GM19023 (cell line): ENCODE results near the gene TMTC2.

Experiments used
- ATAC-seq: cut with Tn5 transposase; IDR thresholded peaks from one replicate; pipeline ENCODE4 v1.9.1; 2021; ENCODE audit warnings: mild to moderate bottlenecking, moderate library complexity; ENCODE audit not compliant: unreplicated experiment

TMTC2 gene

DNA sequence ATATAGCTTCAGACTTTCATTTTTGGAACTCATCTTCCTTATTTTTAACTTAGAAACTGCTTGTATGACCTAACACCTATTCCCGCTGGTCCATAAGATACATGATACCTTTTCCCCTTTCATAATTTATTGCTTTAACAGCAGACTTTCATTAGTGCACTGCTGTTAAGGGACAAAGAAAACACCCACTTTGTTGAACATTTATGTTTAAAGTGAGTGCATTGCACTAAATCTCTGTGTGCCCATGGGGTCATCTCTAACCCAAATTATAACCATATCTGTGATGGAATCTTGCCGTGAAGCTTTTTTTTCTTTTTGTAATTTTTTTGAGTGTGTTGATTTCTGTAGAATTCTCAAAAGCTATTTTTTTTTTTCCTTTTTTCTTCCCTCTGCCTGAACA, 261.8 kb downstream of the TMTC2 start:
- no peak for ATAC-seq

DNA sequence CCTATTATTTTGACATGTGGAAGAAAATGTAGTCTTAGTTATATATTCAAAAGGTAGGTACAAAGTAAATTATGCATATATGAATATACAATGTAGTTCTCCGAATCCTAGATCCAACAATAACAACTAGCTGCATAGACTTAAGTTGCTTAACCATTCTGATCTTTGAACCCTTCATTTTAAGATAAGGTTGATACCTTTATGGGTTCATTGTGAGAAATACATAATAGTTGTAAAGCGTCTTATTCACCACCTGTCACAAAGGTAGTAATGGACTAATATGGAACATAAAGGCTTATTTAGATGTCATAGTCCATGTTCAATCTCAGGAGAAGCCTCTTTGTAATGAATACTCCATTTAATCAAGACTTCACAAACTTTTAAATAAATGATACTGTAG, 263.6 kb downstream of the TMTC2 start:
- ATAC-seq = no peak

DNA sequence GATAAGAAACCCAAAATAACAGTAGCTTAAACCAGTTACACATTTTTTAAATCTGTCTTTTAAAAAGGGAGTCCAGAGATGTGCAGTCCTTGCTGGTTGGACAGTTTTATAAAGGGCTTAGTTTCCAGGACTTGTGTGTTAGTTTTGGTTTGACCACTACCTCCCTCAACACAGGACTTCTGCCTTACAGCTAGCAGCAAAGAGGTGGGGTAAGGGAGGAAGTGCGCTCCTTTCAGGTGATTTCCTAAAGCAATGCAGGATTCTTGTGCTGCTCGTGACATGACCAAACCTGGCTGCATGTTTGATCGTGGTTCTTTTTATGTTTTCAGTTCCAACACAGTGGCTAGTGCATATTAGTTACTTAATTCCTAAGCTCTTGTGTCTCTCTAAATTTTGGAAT, 266.2 kb downstream of the TMTC2 start:
- ATAC-seq = peak; percentile 85

DNA sequence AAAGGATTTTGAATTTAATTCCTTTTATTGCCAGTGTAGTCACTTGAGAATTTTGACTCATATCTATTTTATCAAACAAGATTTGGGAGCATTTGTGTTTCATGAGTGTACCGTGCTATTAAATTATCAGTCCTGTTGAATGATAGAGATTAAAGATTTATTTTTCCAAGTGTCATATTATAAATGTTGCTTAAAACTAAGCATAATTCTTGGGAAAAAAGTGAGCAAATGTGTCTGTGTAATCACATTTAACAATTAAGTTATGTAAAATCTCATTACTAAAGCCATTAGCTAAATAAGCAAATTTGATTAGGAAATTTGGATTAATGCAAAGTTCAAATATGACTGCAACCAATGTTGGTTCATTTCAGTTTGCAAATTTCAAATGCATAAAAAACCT, 266.7 kb downstream of the TMTC2 start:
- no peak for ATAC-seq

DNA sequence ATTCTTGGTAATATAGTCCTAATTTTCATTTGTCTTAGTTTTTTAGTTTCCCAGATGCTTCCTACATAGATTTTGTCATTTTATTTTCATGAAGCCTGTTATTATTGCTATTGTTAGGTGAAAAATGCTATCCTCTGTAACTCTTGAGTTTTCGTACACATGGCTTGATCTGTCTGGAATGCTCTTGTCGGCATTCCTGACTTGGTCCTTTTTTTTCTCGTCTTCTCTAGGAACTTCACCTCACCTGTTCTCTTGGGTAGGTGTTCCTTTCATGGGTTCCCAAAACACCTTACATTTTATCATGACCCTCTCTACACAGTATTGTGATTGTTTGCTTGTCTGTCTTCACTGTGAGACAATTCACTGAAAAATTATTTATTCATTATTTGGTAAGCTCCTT, 267.4 kb downstream of the TMTC2 start:
- no peak for ATAC-seq

DNA sequence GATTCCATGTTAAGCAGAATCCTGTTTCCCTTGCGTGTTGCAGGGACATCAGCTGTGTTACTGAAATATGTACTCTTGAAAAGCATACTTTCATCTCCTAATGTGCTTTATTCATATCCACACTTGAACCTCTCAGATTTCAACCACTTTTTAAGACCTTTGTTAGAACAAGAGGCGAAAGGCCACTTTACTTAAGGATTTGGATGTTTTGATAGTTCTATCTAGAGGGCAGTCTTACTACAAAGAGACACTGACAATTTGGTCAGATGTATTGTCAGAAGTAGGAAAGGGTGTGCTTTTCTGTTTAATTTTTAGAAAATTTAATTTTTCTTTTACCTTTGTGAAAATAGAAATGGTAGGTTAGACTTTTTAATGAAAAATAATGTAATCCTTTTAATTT, 267.9 kb downstream of the TMTC2 start:
- ATAC-seq = no peak

DNA sequence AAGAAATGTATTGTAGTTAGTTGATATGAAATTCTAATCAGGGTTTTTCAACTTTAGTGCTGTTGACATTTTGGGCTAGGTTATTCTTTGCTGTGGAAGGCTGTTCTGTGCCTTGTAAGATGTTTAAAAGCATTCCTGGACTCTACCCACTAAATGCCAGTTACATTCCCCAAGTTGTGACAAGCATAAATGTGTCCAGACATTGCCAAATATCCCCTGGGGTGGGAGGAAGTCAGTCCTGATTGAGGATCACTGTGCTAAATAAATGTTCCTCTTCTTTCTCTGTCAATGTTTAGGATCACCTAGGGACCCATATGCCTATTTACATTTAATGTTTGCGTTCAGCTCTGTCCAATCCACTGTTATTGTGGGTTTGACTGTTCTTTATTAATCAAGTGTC, 268.3 kb downstream of the TMTC2 start:
- no peak for ATAC-seq

DNA sequence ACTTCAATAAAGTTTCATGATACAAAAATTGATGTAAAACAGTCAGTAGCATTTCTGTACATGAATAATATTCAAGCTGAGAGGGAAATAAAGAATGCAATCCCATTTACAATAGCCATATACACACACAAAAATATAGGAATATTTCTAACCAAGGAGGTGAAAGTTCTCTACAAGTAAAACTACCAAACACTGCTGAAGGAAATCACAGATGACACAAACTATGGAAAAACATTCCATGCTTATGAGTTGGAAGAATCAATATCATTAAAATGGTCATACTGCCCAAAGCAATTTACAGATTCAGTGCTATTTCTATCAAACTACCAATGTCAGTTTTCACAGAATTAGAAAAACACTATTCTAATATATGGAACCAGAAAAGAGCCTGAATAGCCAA, 272.3 kb downstream of the TMTC2 start:
- no peak for ATAC-seq

DNA sequence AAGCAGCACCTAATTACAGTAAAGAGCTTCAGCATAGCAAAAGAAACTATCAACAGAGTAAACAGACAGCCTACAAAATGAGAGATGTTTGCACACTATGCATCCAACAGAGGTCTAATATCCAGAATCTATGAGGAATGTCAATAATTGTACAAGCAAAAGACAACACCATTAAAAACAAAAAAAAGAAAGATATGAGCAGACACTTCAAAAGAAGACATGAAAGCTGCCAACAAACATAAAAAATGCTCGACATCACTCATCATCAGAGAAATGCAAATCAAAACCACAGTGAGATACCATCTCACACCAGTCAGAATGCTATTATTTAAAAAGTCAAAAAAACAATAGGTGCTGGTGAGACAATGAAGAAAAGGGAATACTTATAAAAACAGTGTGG, 273.1 kb downstream of the TMTC2 start:
- no peak for ATAC-seq

DNA sequence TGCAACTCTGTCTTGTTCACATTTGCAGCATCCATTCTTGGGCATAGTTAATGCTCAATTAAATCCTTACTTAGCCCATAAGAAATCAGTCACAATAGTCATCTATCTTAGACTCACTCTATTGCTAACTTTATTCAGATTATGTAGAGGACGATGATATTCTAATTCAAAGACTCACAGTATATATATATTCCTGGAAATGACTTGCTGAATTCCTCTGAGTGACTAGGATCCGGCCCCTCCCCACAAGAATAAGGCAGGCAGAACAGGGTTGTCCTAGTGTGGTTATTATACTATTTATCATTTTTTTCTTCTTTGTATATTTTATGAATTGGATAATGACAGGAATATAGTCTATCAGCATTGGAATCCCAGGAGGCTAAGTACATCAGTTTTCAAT, 275.1 kb downstream of the TMTC2 start:
- no peak for ATAC-seq

DNA sequence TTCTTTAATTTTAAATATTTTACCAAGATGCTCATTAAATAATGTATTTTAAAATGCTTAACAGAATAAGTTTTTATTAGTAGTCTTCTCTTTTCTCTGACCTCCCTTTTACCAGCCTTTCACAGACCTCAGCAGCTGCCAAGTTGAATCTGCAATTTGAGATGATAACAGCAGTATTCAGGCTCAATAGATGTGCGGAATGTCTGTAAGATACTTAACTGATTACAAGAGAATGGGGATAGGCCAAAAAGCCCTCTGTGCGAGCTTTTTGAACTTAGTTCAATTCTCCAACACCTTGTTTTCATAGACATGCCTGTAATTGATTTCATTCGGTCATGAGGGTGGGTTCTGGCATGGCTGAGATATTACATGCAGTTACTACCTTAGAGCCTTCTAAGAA, 277.2 kb downstream of the TMTC2 start:
- no peak for ATAC-seq

DNA sequence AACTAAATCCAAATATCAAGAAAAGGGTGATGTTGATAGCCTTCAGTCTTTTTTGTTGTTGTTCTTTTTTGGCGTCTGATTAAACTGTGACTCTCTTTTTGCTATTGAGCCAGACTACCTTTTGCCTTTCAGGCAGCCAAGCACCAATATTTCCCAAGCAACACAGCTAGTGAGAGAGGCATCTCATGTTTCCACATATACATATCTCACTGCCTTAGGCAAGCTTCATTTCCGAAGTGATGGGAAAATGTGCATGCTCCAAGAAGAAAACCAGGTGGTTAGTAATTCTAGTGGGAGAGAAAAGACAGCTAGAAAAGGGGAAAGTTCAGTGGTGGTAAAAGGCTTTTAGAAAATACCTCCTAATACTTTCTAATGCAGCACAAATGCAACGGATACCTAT, 277.7 kb downstream of the TMTC2 start:
- ATAC-seq = no peak

DNA sequence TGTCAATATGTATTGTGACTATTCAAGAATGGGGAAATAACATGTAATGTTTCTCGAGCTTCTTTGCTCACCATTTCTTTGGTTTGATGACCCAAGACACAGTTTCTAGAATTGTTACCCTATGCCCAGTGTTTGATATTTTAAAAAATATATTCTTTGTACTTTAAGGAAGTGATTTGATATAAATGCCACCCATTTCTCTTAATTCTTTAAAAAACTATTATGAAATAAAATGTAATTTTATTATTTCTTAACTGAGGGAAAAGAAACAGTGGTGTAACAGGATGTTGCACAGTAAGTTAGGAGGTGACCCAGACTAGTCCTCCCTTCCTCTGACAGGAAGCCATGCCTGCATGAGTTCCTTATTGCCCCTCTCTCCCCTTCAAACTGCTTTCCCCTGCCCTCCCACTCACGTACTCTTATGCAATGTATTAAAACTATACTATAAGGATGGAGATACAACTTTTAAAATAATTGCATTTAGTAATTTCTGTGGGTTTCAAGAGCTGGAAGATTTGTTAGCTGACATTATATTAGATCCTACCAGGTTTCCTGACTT, 279.4 kb downstream of the TMTC2 start:
- ATAC-seq = no peak

DNA sequence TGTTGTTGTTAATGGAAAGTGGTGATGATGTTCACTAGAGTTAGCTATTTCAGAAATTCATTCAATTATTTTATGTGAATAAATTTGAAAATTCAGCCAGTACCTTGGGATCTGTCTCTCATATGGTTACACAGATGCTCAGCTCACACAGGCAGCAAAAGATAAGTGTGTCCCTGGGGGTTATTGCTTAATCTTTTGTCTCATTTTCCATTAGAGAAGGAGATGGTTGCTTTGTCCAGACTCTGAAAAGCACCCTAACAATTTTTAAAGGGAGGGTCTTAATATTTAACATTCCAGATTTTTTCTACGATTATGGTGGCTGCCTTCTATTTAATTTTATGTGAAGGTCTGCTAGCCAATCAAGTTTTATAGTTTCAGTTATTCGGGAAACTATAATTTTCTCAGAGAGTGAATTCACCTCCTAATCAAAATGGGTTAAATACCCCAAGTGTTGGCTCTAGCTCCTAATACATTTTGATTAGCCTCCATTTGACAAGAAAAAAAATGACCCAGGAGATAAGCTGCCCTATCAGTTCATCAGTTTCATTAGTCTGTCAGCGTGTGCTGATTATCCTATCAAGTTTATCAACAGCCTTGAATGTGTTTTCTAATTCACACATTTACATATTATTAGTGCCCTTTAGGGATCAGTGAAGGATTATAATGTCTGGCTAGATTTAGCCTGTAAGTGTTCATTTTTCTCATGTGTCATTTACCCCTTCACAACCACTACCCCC, 282.1 kb downstream of the TMTC2 start:
- no peak for ATAC-seq

DNA sequence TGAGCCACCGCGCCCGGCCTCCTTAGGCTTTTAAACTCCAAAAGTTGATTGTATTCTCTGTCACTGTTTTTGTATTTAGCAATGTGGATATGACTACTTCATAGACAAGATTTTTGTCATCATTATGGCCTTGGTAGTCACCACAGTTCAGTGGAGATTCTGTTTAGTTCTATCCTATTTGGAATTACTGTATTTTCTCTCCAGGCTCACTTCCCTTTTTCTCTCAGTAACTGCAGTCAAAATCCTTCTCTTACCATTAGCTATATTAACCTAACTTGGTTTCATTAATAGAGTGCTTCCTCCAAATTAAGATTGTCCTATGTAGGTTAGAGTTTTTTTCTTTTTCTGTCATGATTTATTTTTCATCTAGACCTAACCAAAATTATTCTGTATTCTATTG, 283.9 kb downstream of the TMTC2 start:
- no peak for ATAC-seq

DNA sequence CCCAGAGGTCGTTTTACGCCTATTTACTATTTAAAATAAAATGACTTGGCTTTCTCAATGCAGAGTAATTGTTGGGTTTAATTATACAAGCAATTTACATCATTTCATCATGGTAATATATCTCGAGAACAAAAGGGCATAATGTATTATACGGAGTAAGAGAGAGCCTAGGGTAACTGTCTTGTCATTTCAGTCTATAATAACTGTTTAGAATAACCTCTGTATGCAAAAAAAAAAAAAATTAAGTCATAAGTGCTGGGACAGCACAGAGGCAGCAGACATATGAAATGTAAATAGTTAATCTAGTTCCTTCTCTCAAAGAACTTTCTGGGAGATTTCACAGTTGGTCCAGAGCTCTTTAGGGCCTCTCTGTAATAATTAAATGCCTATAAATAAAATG, 284.9 kb downstream of the TMTC2 start:
- ATAC-seq = no peak

DNA sequence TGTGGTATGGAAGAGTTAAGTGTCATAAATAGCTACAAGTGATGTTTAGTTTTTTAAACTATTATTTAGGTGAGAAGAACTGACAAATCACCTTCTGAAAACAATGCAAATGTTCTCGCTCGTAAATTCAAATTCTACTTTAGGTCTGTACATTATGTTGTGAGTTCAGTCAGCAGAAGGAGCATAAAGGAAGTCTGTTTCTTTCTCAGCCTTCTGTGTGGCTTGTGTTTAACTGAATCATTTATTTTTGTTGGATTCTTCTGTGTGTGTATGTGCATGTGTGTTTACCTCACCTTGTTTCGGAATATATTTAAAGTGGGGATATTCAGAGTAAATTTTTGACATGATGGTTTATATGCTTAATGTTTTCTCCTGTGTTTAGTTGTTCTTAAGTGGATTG, 285.9 kb downstream of the TMTC2 start:
- ATAC-seq = no peak

DNA sequence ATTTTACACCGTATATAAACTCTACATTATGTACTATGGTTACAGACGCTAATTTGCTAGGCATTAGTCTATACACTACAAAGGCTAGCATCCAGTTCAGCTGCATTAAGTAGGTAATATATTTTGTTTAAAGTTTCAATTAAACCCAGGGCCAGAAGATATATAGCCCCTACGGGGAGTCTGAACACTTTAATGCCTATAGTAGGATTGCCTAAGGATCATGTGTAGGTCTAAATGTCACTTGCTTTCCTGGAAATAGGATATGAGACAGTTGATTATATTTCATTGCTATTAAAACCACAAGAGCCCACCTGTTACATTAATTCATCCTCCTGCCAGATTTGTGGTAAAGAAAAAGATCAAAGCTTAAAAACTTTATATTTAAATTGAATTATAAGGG, 286.9 kb downstream of the TMTC2 start:
- ATAC-seq = no peak

DNA sequence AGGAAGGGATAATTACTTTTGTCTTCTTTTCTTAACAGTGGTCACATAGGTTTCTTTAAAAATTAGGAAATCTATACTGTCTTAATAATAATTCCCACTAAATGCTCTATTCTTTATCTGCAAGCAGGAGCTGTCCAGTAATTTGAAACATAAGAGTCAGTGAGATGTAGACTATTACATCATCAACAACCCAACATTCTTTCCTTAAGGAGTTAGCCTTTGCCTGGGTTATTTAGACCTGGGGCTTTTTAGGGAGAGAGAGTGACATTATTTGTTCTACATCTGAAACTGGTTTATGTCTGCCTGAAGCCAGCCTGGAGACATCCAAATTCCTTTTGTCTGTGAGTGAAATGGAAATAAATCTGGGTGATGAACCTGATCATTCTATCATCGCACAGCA, 294.4 kb downstream of the TMTC2 start:
- no peak for ATAC-seq

DNA sequence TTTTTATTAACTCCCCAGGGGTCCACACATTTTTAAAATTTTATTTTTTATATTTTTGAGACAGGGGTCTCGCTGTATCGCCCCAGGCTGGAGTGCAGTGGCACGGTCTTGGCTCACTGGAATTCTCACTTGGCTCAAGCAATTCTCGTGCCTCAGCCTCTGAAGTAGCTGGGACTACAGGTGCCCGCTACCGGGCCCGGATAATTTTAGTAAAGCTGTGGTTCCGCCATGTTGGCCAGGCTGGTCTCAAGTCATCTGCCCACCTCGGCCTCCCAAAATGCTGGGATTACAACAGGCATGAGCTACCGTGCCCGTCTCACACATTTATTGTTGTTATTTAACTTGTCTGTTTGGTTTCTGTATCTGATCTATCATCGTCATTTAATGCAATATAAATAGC, 307.4 kb downstream of the TMTC2 start:
- no peak for ATAC-seq

DNA sequence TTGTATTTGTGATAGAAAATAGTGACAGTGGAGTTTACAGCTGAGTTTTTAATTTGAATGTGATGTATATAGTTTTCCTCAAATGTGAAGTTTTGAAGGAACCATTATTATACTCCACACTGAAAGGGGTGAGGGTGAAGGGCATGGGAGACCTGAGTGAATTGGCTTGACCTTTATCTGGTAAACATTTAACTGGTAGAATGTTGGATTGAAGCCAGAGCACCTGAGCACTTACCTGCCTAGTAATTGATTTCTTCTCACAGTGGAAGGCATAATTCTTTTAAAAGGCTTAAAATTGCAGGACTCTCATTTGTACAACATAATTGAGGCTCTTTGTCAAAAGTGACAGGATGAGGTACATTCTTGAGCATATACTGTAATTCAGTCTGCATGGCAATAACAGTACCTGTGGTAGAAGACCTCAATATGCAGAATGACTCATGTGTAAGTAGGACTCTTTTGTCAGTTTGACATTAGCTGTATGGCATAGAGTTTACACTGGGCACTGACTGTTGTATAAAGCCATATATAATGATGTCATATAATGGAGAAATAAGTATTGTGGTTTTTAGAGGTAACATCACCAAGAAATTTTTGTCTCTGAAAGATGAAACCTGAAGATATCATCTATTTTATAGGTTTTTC, 309.6 kb downstream of the TMTC2 start:
- ATAC-seq = peak; percentile 77

DNA sequence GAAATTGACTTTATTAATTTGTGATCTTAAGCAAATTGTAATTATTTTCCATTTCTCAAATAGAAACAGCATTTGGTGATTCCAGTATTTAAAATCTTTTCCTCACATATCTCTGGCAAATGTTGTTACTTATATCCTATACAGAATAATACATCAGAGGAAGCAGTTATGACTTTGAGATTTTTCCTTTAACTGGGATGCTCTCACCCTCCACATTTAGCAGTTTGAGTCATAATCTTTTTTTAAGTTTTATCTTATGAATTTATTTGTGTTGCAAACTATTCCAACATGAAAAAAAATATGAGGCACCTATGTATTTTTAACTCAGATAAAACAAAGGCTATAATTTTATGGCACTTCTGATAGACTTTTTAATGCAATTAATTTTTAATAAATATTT, 311.8 kb downstream of the TMTC2 start:
- no peak for ATAC-seq

DNA sequence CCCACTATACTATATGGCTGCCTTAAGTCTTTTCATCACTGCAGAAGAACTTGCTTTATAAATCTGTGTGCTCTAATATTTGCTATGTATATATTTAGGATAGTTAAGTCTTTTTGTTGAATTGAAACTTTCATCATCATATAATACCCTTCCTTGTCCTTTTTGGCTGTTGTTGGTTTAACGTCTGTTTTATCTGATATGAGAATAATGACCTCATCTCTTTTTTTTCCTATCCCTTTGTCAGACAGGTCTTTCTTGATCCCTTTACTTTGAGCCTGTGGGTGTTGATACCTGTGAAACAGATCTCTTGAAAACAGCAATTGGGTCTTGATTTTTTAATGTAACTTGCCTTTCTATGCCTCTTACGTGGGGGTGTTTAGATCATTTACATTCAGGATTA, 316.3 kb downstream of the TMTC2 start:
- no peak for ATAC-seq
